GM19372 (cell line): ENCODE measurements around the gene RAF1.
"Not testable (repeated sequence)": the region's sequence is repeated elsewhere in the genome, so short reads cannot be mapped to it uniquely, and the experiment has no call there.

Source experiments
- ATAC-seq: cut with Tn5 transposase; IDR thresholded peaks from one replicate; pipeline ENCODE4 v1.9.1; 2021; ENCODE audit warnings: mild to moderate bottlenecking, low read depth, moderate library complexity; ENCODE audit not compliant: unreplicated experiment

RAF1 gene

GRCh38 chr3:12679468-12679867 is 15.6 kb upstream of the RAF1 start:
- no peak for ATAC-seq

- no peak for ATAC-seq
Observed at GRCh38 chr3:12677616-12678015, 13.7 kb upstream of the RAF1 start.

- no peak for ATAC-seq
Observed at GRCh38 chr3:12675115-12675810, 11.3 kb upstream of the RAF1 start.

GRCh38 chr3:12673956-12674736 is 10.2 kb upstream of the RAF1 start:
- not testable (repeated sequence) for ATAC-seq

- ATAC-seq, result no peak
Observed at GRCh38 chr3:12671120-12671450, 7.2 kb upstream of the RAF1 start.

GRCh38 chr3:12670365-12671119 is 6.6 kb upstream of the RAF1 start:
- ATAC-seq, result no peak

GRCh38 chr3:12663401-12663935 is 449 bp downstream of the RAF1 start:
- peak; percentile 38 for ATAC-seq

- ATAC-seq, result no peak
Observed at GRCh38 chr3:12662593-12663400, 1.1 kb downstream of the RAF1 start.

GRCh38 chr3:12661926-12662592 is 1.9 kb downstream of the RAF1 start:
- no peak for ATAC-seq

GRCh38 chr3:12661375-12661774 is 2.5 kb downstream of the RAF1 start:
- ATAC-seq, result not testable (repeated sequence)

- ATAC-seq, result no peak
Observed at GRCh38 chr3:12660196-12660595, 3.7 kb downstream of the RAF1 start.

GRCh38 chr3:12659316-12660015 is 4.5 kb downstream of the RAF1 start:
- no peak for ATAC-seq

GRCh38 chr3:12658593-12659058 is 5.3 kb downstream of the RAF1 start:
- ATAC-seq, result no peak

GRCh38 chr3:12656850-12657249 is 7.1 kb downstream of the RAF1 start:
- no peak for ATAC-seq

GRCh38 chr3:12656193-12656592 is 7.7 kb downstream of the RAF1 start:
- no peak for ATAC-seq

GRCh38 chr3:12655701-12656100 is 8.2 kb downstream of the RAF1 start:
- no peak for ATAC-seq

- ATAC-seq, result no peak
Observed at GRCh38 chr3:12653747-12654146, 10.2 kb downstream of the RAF1 start.

GRCh38 chr3:12648384-12648959 is 15.4 kb downstream of the RAF1 start:
- ATAC-seq, result peak; percentile 55
